ENCODE results near the gene SFMBT1. TPM values are rescaled to one million over a fixed set of nuclear protein-coding genes. Genes with fewer than 3 reads are reported as not detected.
"Not testable (repeated sequence)": the region's sequence is repeated elsewhere in the genome, so short reads cannot be mapped to it uniquely, and the experiment has no call there.

Gene SFMBT1
- total and polyA plus RNA-seq, 8 donors = 8.0 to 12.9 (median 9.4) TPM

DNA sequence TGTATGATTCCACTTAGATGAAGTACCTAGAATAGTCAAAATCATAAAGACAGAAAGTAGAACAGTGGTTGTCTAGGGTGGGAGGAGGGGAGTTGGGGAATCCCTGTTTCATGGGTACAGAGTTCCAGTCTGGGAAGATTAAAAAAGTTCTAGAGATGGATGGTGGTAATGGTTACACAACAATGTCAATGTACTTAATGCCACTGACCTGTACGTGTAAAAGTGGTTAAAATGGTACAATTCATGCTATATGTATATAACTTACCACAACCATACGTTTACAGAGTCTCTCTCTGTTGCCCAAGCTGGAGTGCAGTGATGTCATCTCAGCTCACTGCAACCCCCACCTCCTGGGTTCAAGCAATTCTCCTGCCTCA lies 6.5 kb downstream of the SFMBT1 start:
- no peak overlapping the region for H3K4me3 ChIP-seq
- H3K9me3 ChIP-seq = no peaks in the 10 kb centered on the region
- ATAC-seq = no peak
- no peak overlapping the region for H3K27ac ChIP-seq
- H3K36me3 ChIP-seq = no peaks in the 10 kb centered on the region
- intact Hi-C loops (cut with DNase I) = no loop called here
- no peak for TF ChIP-seq CTCF (IDR thresholded peaks at IDR 0.05)
- no peak for DNase-seq
- peaks cover 0 to 6% of the 10 kb centered on the region in 2 donors for H3K4me1 ChIP-seq
- H3K27me3 ChIP-seq = no peaks in the 10 kb centered on the region

DNA sequence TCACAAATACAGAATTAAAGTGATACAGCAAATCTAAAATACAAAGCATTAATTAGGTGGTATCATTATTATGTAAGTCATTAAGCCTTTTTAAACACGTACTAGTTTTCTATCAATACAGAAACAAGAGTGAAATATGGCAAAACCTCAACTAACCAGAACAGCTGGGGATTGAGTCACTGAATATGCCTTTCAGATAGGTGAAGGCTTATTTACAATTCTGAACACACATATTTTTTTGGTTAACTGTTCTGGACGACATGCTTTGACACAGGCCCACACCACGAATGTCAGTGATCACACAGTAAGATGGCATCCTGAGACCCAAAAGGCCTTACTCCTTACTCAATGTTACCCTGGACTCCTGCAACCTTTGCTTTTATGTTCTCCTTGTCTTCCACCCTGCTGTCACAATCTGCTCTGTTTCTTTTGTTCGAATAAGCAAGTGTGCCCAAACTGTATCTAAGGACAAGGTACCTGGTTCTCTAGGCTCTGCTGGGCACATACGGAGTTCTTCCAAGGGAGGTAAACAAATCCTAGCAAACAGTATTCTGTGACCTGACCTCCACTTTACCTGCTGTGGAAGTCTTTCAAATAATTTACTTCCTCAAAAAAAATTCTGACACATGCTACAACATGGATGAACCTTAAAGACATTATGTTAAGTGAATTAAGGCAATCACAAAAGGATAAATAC lies 7.0 kb downstream of the SFMBT1 start:
- no peak for TF ChIP-seq CTCF (IDR thresholded peaks at IDR 0.05)
- no peak overlapping the region for H3K27ac ChIP-seq
- no peak overlapping the region for H3K4me3 ChIP-seq
- ATAC-seq (no peak), DNase-seq (no peak)
- no peaks in the 10 kb centered on the region for H3K9me3 ChIP-seq
- no peaks in the 10 kb centered on the region for H3K27me3 ChIP-seq
- H3K4me1 ChIP-seq = peaks cover 0 to 3% of the 10 kb centered on the region in 2 donors
- H3K36me3 ChIP-seq = no peaks in the 10 kb centered on the region
- intact Hi-C loops (cut with DNase I) = no loop called here

DNA sequence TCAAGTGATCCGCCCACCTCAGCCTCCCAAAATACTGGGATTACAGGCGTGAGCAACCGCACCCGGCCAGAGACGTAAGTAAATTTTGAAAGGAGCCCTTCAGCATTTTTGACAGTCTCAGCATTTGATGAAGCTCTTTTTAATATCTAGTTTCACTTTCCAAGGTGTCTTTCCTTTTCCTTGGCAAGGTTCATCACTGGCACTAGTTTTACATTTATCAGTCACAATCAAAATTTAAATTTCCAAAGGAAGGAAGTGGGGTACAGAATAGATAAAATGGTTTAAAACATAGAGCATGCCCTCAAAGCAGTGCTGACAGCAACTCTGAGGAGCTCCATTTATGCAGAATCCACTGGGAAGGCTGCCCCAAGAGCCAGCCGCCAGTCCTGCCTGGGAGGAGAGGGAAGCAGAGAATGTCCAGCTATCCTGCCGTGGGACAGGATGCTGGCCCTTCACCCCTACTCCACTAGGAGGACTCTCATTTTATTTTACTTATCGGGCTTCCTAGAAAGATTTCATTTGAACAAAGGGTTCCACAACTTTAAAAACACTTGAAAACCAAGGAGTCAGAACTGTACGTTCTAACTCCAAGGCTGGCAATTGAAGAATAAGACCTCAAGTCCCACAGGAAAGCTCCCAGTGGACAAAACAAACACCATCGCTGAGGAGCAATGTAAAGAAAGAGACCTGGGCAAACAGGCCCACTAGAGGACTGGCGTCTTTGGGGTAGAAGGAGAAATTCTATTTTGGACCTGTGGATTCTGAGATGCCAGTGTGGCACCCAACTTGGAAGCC lies 9.9 kb downstream of the SFMBT1 start:
- no peak for DNase-seq
- intact Hi-C loops (cut with DNase I) = no loop called here
- Histone ChIP-seq H3K27me3 (no peaks in the 10 kb centered on the region), H3K4me3 (no peak overlapping the region), H3K36me3 (no peaks in the 10 kb centered on the region), H3K9me3 (no peaks in the 10 kb centered on the region), H3K27ac (no peak overlapping the region), H3K4me1 (no peaks in the 10 kb centered on the region)
- peak; percentile 63 for ATAC-seq
- TF ChIP-seq CTCF (IDR thresholded peaks at IDR 0.05) = no peak

DNA sequence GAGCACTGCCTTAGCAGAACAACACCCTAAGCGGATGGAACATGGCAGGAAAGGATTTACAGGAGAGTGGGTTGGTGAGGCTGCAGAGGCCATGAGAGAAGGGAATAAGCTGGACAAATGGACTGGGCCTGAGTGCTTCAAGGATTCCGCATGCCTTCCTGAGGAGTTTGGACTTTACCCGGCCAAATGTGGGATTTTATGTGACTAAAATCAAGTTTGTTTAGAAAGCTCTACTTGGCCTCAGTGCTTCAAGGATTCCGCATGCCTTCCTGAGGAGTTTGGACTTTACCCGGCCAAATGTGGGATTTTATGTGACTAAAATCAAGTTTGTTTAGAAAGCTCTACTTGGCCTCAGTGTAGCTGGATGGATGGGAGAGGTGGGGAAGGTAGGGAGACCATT lies 10.9 kb downstream of the SFMBT1 start:
- H3K9me3 ChIP-seq; intact Hi-C loops (cut with DNase I); DNase-seq; H3K27ac ChIP-seq; H3K36me3 ChIP-seq; H3K4me1 ChIP-seq; H3K4me3 ChIP-seq; H3K27me3 ChIP-seq; ATAC-seq: not testable (repeated sequence)

DNA sequence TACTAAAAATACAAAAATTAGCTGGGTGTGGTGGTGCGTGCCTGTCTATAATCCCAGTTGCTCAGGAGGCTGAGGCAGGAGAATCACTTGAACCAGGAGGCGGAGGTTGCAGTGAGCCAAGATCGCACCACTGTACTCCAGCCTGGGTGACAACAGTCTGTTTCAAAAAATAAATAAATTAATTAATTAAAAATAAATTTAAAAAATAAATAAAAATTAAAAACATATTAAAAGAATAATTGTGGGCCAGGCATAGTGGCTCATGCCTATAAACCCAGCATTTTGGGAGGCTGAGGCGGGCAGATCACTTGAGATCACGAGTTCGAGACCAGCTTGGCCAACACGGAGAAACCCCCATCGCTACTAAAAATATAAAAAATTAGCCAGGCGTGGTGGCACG lies 11.5 kb downstream of the SFMBT1 start:
- H3K9me3 ChIP-seq; H3K4me1 ChIP-seq; H3K36me3 ChIP-seq; H3K27ac ChIP-seq; H3K4me3 ChIP-seq; H3K27me3 ChIP-seq; DNase-seq; intact Hi-C loops (cut with DNase I); ATAC-seq: not testable (repeated sequence)

DNA sequence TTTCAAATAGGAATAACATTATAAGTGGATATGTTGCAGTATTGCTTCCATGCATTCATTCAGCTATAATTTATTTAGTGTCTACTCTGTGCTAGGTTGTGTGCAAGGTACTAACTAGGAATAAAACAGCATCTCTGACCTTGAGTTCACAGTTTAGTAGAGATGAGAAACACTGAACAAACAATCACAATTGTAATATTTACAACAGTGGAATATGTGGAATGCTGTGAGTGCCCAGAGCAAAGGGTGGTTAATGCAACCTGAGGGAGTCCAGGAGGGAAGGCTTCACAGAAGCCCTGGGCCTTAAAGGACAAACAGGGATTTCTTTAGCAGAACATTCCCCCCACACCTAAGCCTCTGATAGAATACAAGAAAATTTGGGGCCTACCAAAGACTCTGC lies 13.3 kb downstream of the SFMBT1 start:
- Histone ChIP-seq H3K36me3 (no peaks in the 10 kb centered on the region), H3K9me3 (no peaks in the 10 kb centered on the region), H3K27me3 (no peaks in the 10 kb centered on the region), H3K4me3 (no peak overlapping the region), H3K27ac (no peak overlapping the region), H3K4me1 (no peaks in the 10 kb centered on the region)
- ATAC-seq = no peak
- intact Hi-C loops (cut with DNase I) = no loop called here
- no peak for DNase-seq
- TF ChIP-seq CTCF (IDR thresholded peaks at IDR 0.05) = no peak

All from left lung (tissue), 10 donors.